ENCODE results near the gene FYN.
A peak's percentile ranks its signal among the peaks of the same experiment; 100 is the strongest.

DNA sequence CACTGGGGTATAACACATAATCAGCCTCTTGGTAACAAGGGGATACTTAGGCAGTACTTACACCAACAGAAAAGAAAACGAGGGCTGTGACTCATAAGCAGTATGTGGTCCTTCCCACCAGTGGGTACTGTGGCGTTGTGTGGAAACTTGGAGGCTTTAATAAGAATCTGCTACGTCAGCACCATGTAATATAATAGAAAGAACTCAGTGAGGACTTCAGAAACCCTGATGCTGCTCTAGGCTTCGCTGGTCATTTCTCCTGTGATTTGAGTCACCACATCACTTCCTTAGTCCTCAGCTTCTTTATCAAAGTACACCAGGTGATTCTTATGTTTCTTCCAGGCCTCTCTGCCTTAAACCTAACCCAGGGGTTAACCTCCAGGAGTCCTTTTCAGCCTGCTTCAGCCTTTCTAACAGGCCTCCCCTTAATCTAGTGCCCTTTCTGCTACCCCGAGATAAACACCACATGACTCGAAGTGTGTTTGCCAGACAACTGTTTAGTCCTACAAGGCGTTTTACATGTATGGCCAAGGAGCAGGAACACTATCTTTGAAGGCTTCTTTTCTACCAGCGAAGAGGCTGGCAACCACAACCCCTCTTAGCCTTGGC, 68.5 kb downstream of the FYN start:
- TF ChIP-seq POLR2A (IDR thresholded peaks at IDR 0.05; ENCODE audit: low read depth, low read length), result peak; percentile 16; the same call in 1 of the 2 replicates
- no peak for TF ChIP-seq POLR2AphosphoS5 (IDR thresholded peaks at IDR 0.05; ENCODE audit: low read depth, low read length)
- 0 out of 2 replicates have a peak, but pooled peaks have one; percentile 38 for TF ChIP-seq TAF1 (IDR thresholded peaks at IDR 0.05; ENCODE audit: low read depth, low read length)
- no peak for TF ChIP-seq PAX5 (IDR thresholded peaks at IDR 0.05; ENCODE audit: insufficient read depth, low read length, severe bottlenecking)
- TF ChIP-seq POU2F2 (IDR thresholded peaks at IDR 0.05; ENCODE audit: low read depth, low read length), result 0 out of 2 replicates have a peak, but pooled peaks have one; percentile 38

Measured in GM12891 (cell line).